NCI-H2227 treated with DMSO at 0.1 percent for 48 hours (cell line): ENCODE measurements around the gene MAML2.

Experiments used
- DNase-seq: peaks from one replicate; lab custom pipeline; 2025; lab: John Stamatoyannopoulos, UW

The MAML2 gene

DNA sequence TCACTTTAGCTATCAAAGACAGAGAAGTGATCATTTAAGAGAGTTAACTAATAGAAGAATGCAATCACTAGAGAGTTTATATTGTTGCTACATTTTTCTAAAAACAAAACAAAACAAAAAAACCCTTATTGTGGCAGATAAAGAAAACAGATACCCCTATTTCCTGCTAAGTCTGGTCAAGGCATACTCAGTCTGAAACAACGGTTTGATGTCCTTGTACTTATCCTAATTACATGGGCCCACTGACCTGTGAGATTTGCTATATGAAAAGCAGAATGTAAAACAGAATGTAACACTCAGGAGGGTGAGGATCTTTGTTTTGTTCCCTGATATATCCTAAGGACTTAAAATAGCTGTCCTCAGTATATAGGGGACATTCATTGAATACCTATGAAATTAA is 24.6 kb downstream of the MAML2 start:
- no peak for DNase-seq

DNA sequence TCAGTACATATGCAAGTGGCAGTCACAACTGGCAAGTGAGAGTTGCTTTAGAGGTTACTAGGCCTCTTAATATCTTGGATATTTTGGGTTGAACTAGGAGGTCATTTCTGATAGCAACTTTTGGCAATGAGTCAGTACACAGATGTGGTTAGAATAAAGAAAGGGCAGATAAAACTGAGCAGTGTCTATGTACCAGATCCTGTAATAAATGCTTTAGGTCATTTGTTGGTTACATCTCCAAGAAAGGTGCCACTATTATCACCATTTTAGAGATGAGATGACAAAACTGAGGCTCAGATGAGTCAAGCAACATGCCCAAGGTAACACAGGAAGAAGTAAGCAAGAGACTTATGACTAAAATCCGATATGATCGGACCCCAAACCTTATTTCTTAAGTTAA is 25.0 kb downstream of the MAML2 start:
- DNase-seq, result no peak

DNA sequence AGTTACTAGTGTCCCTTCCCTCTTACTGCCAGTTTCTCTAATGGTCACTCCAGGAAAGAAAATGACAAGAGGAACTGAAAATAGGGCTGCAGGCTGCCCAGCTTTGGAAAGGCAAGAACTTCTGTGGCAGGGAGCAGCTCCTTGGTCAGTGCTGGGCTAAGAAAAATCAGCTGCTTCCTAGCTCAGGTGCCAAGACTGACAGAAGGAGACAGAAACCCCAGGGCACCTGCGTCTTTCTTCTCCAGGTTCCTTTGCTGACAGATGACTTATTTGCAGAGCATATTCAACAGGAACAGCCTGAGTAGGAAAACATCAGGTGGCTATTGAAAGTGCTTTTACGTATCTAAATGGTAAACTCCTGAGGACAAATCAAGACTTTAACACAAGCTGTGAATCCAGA is 25.4 kb downstream of the MAML2 start:
- DNase-seq, result no peak

DNA sequence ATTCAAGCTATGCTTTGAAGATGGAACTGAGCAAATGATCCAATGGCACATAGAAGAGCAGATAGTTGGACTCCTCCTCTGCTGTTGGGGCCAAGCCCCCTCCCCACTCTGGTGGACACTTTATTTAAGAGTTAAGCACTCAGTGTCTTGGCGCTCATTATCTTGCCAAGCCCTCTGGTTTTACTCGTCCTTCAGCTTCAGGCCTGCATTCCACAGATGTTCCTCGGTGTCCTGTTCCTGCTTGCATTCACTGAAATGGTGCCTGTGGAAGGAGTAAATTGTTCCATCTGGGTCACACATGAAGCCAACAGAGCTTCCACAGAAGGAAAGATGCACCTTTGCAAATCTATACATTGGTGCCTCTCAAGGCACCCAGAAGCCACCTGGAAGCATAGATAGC is 26.1 kb downstream of the MAML2 start:
- DNase-seq, result no peak

DNA sequence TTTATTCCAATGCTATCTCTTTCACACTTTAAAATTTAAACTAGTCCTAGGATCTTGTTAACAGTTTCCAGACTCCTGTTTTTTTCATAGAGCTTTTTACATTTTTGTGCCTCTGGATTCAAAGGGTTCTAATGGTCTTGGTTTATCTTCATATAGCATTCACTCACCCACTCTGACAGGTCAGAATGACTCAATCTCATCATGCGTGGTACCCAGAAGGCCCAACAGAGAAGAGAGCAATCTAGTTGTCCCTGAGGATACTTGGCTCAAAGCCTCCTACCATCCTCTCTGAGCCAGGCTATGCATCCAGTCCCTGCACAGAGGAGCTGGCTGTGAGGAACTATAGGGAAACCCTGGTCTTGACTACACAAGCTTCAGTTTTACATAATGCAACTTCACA is 27.5 kb downstream of the MAML2 start:
- no peak for DNase-seq

DNA sequence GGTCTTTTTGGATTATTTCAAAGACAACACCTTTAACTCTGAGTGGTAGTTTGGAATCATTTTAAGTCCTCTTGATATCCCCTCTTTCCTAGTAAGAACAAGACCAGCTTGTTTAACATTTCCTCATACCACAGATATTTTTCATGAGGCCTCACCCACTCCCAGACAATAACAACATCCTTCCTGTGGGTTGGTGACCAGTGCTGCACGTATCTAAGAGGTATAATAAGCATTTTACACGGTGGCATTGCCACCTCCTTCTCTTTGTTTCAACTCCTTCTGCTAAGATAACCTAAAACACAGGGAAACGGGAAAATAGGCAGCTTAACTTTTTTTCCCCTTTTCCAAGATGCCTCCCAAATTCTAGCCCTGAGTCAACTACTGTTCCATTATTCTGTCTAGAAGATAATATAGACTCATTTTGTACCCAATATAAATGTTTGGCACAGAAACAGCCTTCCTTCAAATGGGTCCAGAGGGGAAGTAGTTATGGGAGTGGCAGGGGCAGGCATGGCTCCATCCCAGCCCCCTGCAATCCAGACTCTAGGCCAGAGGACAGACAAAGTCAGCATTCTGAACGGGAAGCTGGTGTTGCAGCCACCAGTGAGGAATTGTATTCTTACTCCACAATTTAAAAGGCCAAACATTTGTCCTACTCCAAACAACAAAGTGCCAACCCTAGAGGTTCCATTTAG is 28.5 kb downstream of the MAML2 start:
- DNase-seq, result no peak

DNA sequence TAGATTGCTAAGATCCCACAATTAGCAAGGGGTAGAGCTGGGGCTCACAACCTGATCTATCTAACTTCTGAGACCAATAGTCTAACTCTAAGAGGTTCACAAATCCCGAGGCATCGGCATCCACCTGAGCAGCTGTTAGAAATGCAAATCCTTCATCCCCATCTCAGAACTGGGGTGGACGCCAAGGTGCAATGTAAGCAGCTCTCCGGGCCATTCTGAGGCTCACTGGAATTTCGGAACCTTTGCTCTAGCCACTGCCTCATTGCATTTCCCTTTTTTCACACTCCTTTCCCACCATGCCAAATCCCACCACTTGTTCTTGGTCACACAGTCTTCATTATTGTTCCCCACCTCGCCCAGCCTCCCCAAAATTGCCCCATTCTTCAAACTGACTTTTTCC is 29.8 kb downstream of the MAML2 start:
- no peak for DNase-seq

DNA sequence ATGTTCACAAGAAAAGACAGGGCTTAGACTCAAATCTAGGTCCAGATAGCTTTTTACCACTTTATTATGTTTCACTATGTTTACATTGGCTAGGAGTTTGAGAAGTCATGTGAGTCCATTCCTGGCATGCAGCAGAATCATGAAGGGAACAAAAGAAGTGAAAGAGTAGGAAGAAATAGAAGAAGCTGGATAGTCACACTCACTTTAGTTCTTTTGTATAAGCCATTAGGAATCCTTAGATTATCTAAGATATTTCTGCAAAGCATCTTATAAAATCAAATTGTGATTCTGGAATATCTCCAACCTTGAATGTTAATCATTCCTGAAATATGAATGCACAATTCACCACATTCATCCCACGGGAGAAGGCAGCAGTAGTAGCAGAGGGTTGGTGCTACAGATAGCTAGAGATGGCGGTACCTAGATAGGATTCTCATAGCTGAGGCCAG is 31.9 kb downstream of the MAML2 start:
- DNase-seq, result no peak

DNA sequence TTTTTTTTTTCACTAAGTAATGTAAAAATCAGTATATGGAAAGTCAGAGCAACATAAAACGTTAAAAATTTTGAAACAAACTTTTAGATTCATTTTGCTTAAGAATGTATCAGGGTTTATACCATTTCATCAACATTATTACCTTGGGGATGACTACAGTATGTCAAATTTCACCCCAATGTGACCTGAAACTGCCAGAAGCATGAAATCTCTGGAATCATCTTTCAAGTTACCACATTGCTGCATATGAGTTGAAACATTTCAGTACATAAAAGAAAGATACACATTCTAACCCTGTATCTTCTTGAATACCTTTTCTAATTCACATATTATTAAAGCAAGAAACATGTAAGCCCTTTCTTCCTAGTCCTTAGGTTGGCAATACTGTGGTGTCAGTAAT is 32.8 kb downstream of the MAML2 start:
- DNase-seq, result no peak

DNA sequence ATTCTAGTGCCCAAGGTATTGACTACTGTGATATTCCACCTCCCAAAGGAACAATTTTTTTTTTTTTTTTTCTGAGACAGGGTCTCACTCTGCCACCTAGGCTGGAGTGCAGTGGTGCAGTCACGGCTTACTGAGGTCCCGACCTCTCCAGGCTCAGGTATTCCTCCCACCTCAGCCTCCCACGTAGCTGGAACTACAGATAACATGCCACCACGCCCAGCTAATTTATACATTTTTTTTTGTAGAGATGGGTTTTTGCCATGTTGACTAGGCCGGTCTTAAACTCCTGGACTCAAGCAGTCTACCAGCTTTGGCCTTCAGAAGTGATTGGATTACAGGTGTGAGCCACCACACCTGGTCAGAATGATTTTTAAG is 33.4 kb downstream of the MAML2 start:
- no peak for DNase-seq

DNA sequence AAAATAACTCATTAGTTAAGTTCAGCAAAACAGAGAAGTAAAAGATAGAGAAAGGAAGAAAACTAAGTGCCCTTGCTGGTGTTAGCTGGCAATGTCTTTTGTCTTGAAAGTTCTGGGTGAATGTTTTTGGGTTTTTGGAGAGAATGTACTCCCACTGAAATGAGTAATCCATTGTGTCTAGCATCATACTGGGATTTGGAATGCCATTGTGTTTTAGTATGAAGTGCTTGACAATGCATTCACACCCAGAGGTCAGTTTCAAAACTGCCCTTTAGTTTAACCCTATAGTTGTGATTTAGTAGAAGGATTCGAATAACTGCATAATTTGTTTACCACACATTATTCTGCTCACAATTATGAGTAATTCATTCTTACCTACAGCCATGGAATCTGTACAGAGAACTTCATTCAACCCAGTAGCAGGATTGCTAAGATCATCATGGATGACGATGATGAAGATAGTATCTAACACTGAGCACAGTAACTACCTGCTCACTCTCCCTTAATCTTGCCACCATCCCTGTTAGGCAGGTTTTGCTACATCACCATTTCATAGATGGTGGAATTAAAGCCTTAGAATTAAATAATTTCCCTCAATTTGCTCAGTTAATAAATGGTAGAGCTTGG is 33.9 kb downstream of the MAML2 start:
- DNase-seq, result no peak

DNA sequence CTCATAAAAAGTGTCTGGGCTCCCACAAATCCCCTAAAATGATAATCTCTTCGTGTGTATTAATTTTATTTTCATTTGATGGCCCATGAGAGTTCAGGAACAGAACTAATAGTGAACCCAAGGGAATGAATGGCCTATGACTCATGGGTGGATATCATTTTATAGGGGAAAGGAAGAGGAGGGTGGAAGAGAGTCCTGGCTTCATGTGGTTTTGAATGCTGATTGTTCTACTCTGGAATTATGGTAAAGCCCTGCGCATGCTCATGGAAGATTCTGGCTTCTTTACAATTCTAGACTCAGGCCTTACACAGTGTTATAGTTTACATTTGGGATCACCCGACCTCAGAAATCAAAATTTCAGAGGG is 35.2 kb downstream of the MAML2 start:
- no peak for DNase-seq

DNA sequence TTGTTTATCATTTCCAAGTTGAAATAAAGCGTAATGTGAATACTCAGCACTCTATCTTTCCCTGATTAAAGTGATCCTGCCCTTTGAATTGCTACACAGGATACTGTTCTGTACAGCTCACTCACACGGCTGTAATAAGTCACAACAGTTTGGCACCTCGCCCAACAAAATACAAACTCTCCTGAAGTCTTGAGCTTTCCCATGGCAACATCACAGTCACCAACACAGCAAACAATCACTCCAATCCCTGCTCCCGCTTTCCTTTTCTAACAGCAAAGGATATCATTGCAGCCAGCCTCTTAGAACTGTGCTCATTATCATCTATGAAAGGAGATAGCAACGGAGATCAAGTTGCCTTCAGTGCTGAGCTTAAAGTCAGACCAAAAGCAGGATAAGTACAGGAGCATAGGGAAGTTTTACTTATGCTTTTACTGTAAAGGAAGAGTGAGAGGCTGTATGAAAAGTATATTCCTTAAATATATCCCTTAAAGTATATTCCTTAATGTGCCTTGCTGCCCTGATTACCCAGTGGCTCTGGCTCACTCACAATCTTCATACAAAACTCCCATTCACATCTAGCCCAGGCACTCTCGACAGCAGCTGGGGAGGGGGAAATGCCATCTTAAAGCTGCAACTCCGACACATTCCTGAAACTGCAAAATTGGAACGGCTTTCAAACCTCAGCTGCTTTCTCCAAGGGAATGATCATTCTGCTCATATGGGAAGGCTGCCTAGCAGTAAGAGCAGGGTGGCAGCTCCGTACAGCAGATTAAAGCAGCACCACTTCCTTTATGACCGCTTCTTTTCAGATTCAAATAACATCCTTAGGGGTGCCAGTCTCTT is 35.8 kb downstream of the MAML2 start:
- DNase-seq, result peak; percentile 81

DNA sequence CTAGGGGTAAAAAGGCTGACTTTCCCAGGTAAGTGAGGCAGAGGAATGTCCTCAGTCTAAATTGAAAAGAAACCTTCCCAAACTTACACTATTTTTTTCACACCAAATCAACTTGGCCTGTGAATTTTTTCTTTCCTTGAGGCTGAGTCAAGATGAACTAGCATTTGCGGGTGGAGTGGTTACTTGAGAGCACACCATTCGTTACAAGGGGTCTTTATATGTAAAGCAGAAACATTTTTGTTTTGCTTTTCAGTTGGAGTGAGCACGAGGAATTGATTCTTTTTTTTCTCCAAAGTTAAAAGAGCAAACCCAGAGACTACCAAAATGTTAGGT is 36.4 kb downstream of the MAML2 start:
- no peak for DNase-seq

DNA sequence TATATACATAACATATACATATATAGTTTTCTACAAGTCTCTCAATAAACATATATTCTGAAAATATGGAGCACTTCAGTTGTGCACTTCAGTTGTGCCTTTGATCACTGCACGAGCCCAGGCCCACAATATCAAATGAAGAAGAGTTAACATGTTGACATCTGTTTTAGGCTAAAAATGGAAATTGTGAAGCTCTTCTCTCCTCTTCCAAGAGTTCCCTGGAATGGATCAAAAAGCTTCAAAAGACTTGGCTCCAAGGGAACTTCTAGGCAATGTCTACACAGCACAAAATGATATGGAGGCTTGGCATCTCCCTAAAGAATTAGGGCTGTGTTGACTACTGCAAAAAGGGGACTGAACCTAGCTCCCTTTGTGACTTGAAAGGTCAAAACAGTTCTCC is 36.9 kb downstream of the MAML2 start:
- no peak for DNase-seq

DNA sequence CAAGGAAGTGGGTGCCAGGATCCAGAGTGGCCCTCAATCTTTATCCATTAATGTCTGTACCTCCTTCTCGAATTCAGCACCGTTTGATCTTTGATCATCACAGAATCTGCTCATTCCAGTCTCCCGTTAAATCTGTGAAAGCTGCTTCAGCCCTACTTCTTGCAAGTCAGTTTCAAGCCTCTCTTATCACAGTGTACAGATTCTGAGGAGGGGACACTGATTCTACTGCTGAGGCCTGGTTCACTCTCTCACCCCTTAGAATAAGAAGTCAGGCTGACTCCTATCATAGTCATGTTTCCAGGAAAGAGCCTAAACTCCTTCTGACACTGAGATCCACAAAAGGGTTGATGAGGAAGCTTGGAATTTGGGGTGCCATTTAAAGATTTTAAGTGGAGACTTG is 39.0 kb downstream of the MAML2 start:
- no peak for DNase-seq

DNA sequence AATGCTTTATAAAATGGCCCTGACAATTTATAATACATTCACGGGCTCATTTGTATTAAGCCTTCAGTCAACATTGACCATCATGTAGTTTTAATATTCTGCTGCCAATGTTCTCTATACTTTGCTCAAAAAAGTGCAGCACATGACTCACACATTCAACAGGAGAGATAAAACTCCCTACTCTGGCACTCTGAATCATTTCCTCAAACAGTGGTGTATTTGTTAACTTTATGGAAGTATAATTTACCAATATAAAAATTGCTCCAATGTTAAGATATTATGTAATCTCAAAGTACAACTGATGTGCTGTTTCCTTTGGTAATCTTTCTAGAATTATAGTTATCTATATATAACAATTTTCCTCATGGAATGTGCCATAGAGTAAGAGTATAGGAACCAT is 39.9 kb downstream of the MAML2 start:
- DNase-seq, result no peak

DNA sequence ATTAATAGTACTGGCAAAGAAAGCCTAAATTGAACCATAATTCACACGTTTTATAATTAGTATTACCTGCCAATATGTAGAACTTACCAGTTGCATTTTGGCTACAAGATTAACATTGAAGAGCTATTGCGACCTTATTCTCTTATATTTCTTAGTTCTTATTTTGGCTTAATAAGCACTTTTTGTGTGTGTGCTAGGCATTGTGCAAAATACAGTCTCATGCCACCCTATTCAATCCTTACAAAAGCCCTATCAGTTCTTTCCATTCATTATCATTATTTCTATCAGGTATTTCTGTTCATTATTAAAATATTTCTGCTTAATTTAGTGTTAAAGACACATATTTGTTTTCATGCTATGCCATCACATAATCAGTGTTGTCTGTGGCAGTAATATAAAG is 41.2 kb downstream of the MAML2 start:
- DNase-seq, result no peak

DNA sequence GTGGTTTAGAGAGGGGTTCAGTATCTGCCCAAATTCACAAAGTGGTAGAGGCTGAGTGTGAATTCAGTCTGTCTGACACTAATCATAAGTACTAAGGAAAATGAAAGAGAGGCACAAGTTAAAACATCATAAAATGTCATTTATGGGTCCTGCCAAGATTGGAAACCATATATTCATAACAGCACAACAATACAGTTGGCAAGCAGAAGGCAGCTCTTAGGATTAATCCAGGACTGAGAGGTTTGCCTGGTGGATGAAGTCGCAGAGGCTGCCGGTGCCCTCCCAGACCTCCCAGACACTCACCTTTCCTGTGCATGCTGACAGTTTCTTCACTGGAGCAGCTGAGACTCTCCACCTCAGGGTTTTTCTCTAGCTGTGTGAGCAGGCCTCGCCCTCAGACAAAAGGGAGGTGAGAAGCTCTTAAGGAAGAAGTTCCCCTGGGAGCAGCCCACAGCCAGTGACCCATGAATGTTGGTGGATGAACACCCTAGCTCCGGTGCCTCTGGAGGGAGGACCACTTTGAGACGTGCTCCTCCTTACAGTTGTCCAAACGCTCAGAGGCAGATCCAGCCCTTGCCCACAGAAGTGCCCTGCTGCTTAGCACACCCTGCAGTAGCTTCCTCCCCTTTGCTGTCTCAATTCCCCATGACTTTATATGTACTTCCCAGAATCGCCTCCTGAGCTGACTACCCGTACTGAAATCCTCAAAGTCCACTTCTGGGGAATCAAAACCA is 43.7 kb downstream of the MAML2 start:
- no peak for DNase-seq

DNA sequence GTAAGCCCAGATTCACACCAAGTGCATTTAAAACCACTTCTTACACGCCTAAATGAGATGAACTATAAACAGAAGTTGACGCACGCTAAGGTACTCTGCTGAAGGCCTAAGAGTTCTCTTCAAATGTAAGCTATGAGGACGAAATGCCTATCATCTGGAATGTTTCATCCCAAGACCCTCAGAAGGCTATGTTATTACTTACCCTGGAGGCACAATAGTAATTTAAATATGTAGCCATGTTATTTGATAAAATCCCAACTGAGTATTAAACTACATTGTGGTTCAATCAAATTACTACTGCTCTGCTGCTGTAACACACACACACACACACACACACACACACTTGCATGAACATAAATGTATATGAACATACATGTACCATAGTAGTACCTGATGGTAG is 47.6 kb downstream of the MAML2 start:
- DNase-seq, result no peak

DNA sequence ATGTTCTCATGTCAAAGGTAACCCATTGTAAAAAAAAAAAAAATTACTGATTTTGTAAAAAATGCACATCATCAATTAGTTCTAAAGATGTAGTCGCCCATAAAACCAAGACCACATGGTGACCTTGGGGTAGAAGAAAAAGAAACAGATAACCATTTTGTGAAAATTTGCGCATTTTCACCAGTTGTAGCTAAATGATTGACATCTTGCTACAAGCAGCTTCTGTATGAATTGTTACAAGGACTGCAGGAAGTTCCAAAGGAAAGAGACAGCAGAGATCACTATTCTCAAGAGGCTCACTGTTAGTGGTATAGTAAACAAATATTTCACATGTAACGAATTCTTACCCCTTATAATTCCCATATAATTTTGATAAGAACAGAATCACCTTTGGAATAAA is 48.7 kb downstream of the MAML2 start:
- no peak for DNase-seq

DNA sequence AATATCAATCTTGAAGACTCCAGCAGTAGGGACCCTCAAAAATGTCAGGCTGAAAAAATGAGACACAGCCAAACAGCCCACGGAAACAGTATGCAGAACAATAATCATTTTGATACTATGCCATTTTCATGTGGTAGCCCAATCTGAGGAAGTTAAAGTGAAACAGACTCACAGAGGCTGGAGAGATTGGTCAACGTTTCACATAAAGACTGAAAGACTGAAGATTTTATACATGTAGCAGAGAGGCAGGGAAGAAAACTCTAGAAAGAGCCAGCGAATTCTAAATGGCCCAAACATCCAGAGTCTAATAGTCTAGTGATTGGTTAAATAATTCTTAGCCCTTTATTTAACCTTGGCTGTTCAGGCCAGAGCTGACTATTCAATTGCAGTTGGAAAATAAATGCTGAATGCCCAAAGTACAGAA is 49.4 kb downstream of the MAML2 start:
- DNase-seq, result no peak

DNA sequence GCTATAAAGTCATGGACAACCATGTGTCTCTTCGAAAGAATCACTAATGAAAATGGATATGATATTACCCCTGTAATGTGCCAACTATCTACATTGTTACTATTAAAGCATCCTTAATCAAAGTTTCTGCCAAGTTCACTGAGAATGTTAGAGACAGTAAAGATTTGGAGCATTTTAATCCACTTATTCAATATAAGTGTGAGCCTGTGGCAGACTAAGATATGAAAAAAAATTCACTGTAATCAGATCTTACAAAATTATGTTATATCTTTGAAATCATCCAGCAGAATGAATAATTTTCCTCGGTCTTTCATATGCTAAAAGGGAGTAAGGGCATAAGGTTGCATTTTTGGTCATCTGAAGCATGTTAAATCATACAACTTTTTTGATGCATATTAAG is 49.9 kb downstream of the MAML2 start:
- DNase-seq, result no peak
